ENCODE data around the gene TCOF1.

DNA sequence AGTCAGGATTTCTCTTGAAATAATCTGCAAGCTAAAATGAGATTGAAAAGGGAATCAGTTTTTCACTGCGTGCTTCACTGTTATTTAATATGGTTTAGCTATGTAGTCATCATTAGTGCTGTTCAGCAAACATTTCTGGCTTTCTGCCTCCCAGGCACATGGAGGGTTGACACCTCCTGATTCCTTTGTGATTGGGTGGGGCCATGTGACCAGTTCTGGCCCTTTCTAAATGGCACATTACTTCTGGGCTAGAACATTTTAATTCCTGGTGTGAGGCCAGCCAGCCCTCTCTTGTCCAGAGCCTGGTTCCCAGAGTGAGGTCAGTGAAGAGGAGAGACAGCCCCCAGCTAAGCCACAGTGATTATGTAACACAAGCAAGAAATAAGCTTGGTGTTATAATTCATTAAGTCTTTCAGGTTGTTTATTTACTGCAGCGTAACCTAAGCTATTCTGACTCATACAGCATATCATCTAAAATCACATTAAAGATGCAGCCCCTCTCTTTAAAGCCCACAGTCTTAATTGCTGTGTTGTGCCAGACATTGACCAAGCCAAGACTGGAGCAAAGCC, 37.4 kb upstream of the TCOF1 start:
- TF ChIP-seq, protein P1, sequence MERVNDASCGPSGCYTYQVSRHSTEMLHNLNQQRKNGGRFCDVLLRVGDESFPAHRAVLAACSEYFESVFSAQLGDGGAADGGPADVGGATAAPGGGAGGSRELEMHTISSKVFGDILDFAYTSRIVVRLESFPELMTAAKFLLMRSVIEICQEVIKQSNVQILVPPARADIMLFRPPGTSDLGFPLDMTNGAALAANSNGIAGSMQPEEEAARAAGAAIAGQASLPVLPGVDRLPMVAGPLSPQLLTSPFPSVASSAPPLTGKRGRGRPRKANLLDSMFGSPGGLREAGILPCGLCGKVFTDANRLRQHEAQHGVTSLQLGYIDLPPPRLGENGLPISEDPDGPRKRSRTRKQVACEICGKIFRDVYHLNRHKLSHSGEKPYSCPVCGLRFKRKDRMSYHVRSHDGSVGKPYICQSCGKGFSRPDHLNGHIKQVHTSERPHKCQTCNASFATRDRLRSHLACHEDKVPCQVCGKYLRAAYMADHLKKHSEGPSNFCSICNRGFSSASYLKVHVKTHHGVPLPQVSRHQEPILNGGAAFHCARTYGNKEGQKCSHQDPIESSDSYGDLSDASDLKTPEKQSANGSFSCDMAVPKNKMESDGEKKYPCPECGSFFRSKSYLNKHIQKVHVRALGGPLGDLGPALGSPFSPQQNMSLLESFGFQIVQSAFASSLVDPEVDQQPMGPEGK (CRISPR knock-in tag; IDR thresholded peaks at IDR 0.05; ENCODE audit: borderline replicate concordance) = no peak
- TF ChIP-seq SNAI2 (CRISPR knock-in tag; IDR thresholded peaks at IDR 0.05) (peak; percentile 92), ZFP3 (CRISPR knock-in tag; IDR thresholded peaks at IDR 0.05) (peak; percentile 49; the same call in 1 of the 2 replicates), ZC3H10 (CRISPR knock-in tag; IDR thresholded peaks at IDR 0.05) (peak; percentile 5; the same call in 1 of the 2 replicates), TCF4 (CRISPR knock-in tag; IDR thresholded peaks at IDR 0.05; ENCODE audit: borderline replicate concordance) (no peak), ZFP30 (CRISPR knock-in tag; IDR thresholded peaks at IDR 0.05) (no peak), ZNF8 (CRISPR knock-in tag; IDR thresholded peaks at IDR 0.05) (no peak), RARB (CRISPR knock-in tag; IDR thresholded peaks at IDR 0.05) (no peak), PPARA (CRISPR knock-in tag; IDR thresholded peaks at IDR 0.05; ENCODE audit: borderline replicate concordance) (no peak), ARNTL (CRISPR knock-in tag; IDR thresholded peaks at IDR 0.05; ENCODE audit: borderline replicate concordance, low read depth) (no peak)
- TF ChIP-seq, protein P2, sequence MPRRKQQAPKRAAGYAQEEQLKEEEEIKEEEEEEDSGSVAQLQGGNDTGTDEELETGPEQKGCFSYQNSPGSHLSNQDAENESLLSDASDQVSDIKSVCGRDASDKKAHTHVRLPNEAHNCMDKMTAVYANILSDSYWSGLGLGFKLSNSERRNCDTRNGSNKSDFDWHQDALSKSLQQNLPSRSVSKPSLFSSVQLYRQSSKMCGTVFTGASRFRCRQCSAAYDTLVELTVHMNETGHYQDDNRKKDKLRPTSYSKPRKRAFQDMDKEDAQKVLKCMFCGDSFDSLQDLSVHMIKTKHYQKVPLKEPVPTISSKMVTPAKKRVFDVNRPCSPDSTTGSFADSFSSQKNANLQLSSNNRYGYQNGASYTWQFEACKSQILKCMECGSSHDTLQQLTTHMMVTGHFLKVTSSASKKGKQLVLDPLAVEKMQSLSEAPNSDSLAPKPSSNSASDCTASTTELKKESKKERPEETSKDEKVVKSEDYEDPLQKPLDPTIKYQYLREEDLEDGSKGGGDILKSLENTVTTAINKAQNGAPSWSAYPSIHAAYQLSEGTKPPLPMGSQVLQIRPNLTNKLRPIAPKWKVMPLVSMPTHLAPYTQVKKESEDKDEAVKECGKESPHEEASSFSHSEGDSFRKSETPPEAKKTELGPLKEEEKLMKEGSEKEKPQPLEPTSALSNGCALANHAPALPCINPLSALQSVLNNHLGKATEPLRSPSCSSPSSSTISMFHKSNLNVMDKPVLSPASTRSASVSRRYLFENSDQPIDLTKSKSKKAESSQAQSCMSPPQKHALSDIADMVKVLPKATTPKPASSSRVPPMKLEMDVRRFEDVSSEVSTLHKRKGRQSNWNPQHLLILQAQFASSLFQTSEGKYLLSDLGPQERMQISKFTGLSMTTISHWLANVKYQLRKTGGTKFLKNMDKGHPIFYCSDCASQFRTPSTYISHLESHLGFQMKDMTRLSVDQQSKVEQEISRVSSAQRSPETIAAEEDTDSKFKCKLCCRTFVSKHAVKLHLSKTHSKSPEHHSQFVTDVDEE (CRISPR knock-in tag; IDR thresholded peaks at IDR 0.05) = no peak
- TF ChIP-seq, protein P3, sequence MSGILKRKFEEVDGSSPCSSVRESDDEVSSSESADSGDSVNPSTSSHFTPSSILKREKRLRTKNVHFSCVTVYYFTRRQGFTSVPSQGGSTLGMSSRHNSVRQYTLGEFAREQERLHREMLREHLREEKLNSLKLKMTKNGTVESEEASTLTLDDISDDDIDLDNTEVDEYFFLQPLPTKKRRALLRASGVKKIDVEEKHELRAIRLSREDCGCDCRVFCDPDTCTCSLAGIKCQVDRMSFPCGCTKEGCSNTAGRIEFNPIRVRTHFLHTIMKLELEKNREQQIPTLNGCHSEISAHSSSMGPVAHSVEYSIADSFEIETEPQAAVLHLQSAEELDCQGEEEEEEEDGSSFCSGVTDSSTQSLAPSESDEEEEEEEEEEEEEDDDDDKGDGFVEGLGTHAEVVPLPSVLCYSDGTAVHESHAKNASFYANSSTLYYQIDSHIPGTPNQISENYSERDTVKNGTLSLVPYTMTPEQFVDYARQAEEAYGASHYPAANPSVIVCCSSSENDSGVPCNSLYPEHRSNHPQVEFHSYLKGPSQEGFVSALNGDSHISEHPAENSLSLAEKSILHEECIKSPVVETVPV (CRISPR knock-in tag; IDR thresholded peaks at IDR 0.05) = no peak
